BLaER1 treated with 17β-estradiol and CSF1 and Interleukin-3, amounts not matched to agents 10 nM and 100 nM (cell line): ENCODE measurements around the gene FBXO48.

ENCODE experiments used
- H3K27ac ChIP-seq, 11 experiments: shearing (Covaris generic); formaldehyde crosslinking; 2 replicates each; pipeline ENCODE4 v1.8.1; 2022
- H3K27me3 ChIP-seq, 11 experiments: shearing (Covaris generic); formaldehyde crosslinking; 2 replicates each; pipeline ENCODE4 v1.8.1; 2022
- H3K36me3 ChIP-seq, 11 experiments: shearing (Covaris generic); formaldehyde crosslinking; 2 replicates each; pipeline ENCODE4 v1.8.1; 2022
- H3K4me1 ChIP-seq, 10 experiments: shearing (Covaris generic); formaldehyde crosslinking; 2 replicates each; pipeline ENCODE4 v1.8.1; 2022
- H3K4me2 ChIP-seq, 11 experiments: shearing (Covaris generic); formaldehyde crosslinking; 2 replicates each; pipeline ENCODE4 v1.8.1; 2022
- H3K4me3 ChIP-seq, 10 experiments: shearing (Covaris generic); formaldehyde crosslinking; 2 replicates each; pipeline ENCODE4 v1.8.1; 2022
- H3K9ac ChIP-seq, 11 experiments: shearing (Covaris generic); formaldehyde crosslinking; 2 replicates each; pipeline ENCODE4 v1.8.1; 2022
- H3K9me3 ChIP-seq, 11 experiments: shearing (Covaris generic); formaldehyde crosslinking; replicated peaks in 1 of 11; 2 replicates each; pipeline ENCODE4 v1.8.1; 2022
- H4K20me1 ChIP-seq, 11 experiments: shearing (Covaris generic); formaldehyde crosslinking; 2 replicates each; pipeline ENCODE4 v1.8.1; 2022
- Cebpa-rat ChIP-seq, 11 experiments: shearing (Covaris generic); IDR thresholded peaks; 2 replicates each; pipeline ENCODE4 v1.8.1; 2022

The FBXO48 gene

DNA sequence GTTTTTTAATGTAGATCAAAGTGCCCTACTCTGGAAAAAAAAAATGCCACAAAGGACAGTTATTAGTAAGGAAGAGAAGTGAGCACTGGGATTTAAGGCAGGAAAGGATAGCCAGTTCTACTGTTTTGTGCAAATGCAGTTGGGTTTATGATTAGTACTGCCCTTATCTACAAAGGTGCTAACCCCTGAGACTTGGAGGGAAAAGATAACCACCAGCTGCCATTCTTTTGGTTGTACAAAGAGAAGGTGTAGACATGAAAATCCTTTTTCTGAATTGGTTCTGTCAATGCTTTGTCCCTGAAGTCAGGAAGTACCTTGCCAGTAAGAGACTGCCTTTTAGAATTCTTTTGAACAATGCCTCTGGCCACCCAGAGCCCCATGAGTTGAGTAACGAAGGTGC, 11.6 kb upstream of the FBXO48 start:
- H3K36me3 ChIP-seq, result peaks cover 0 to 10% (median 0%) of the 10 kb centered on the region in 11 experiments; a peak in 1 of 22 replicates
- 0 out of 22 replicates have a peak, but pooled peaks cover 0 to 6% (median 0%) of the 10 kb centered on the region in 11 experiments for H3K9me3 ChIP-seq
- H3K27ac ChIP-seq, result no peak overlapping the region
- no peak overlapping the region for H3K4me2 ChIP-seq
- no peak for TF ChIP-seq Cebpa-rat (IDR thresholded peaks at IDR 0.05)
- H3K4me3 ChIP-seq, result no peak overlapping the region
- H3K9ac ChIP-seq, result no peak overlapping the region
- H3K27me3 ChIP-seq, result no peaks in the 10 kb centered on the region
- H4K20me1 ChIP-seq, result no peaks in the 10 kb centered on the region
- peaks cover 0 to 10% (median 0%) of the 10 kb centered on the region in 10 experiments; a peak in 3 of 20 replicates for H3K4me1 ChIP-seq

DNA sequence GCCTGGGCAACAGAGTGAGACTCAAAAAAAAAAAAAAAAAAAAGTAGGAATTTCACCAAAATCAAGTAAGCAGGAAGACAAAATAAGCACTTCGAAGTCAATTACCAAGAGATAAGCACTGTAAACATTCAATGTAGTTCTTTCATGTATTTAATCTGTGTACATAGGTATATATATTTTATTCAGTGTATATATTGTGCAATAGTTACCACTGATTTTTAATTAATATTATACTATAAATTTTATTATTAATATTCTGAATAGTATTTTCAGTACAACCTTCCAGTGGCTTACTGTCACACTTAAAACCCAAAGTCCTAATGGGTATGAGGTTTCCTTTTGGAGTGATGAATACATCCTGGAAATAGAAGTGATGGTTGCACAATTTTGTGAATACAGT, 9.4 kb upstream of the FBXO48 start:
- H3K27ac ChIP-seq, result no peak overlapping the region

DNA sequence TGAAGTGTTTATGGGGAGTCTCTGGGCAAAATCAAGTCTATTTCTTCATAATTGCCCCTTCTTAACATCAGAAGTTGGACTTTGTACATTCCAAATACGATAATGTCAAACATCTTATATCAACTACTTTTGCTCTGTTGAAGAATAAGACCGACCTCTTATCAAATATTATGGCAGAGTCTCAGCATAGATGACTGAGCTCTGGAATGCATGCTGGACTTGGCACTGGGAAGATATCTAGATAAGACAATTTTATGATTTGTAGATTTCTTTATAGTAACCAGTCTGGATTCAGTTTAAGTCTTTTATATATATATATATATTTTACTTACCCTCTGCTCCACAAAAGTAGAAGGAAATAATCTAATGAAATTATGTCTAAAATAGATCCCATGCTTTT, 8.5 kb upstream of the FBXO48 start:
- no peak overlapping the region for H3K4me3 ChIP-seq
- no peak for TF ChIP-seq Cebpa-rat (IDR thresholded peaks at IDR 0.05)
- peaks cover 0 to 10% (median 0%) of the 10 kb centered on the region in 11 experiments; a peak in 1 of 22 replicates for H3K36me3 ChIP-seq
- H3K4me2 ChIP-seq, result no peak overlapping the region
- no peak overlapping the region for H3K27ac ChIP-seq
- H3K4me1 ChIP-seq, result peaks cover 0 to 10% (median 0%) of the 10 kb centered on the region in 10 experiments; a peak in 3 of 20 replicates
- H4K20me1 ChIP-seq, result no peaks in the 10 kb centered on the region
- H3K9ac ChIP-seq, result no peak overlapping the region
- 0 out of 22 replicates have a peak, but pooled peaks cover 0 to 6% (median 0%) of the 10 kb centered on the region in 11 experiments for H3K9me3 ChIP-seq
- no peaks in the 10 kb centered on the region for H3K27me3 ChIP-seq

More for the DNA sequence above, 9.4 kb upstream of the FBXO48 start:
- H3K9ac ChIP-seq, result no peak overlapping the region
- TF ChIP-seq Cebpa-rat (IDR thresholded peaks at IDR 0.05), result peak in 5 of 11 experiments; percentile 18 to 53 (median 26); a peak in 5 of 22 replicates
- H4K20me1 ChIP-seq, result no peaks in the 10 kb centered on the region
- no peak overlapping the region for H3K4me3 ChIP-seq
- H3K27me3 ChIP-seq, result no peaks in the 10 kb centered on the region
- 0 out of 22 replicates have a peak, but pooled peaks cover 0 to 6% (median 0%) of the 10 kb centered on the region in 11 experiments for H3K9me3 ChIP-seq
- H3K36me3 ChIP-seq, result peaks cover 0 to 10% (median 0%) of the 10 kb centered on the region in 11 experiments; a peak in 1 of 22 replicates
- no peak overlapping the region for H3K4me2 ChIP-seq
- peaks cover 0 to 10% (median 0%) of the 10 kb centered on the region in 10 experiments; a peak in 3 of 20 replicates for H3K4me1 ChIP-seq

DNA sequence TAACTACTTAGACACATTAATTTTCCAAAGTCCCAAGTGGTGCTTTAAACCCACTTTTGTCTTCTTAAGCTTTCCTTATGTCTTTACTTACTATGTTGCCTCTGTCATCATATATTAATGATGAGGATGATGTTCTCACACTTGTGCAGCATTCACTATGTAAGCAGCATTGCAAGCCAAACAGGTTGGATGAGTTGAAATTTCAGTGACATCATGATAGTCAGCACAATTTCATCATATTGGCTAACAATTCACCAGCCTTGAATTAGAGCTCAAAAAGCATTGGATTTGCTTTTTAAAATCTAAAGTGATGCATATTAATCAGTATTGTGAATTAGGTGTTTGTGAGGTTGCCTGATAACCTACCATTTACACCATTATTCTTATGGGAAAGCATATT, 8.0 kb upstream of the FBXO48 start:
- TF ChIP-seq Cebpa-rat (IDR thresholded peaks at IDR 0.05), result no peak
- Histone ChIP-seq H3K9ac (no peak overlapping the region), H3K9me3 (0 out of 22 replicates have a peak, but pooled peaks cover 0 to 6% (median 0%) of the 10 kb centered on the region in 11 experiments), H3K27ac (no peak overlapping the region), H4K20me1 (no peaks in the 10 kb centered on the region), H3K4me1 (peaks cover 0 to 8% (median 0%) of the 10 kb centered on the region in 10 experiments; a peak in 5 of 20 replicates), H3K27me3 (no peaks in the 10 kb centered on the region), H3K4me3 (no peak overlapping the region), H3K36me3 (peaks cover 0 to 10% (median 0%) of the 10 kb centered on the region in 11 experiments; a peak in 1 of 22 replicates), H3K4me2 (no peak overlapping the region)

DNA sequence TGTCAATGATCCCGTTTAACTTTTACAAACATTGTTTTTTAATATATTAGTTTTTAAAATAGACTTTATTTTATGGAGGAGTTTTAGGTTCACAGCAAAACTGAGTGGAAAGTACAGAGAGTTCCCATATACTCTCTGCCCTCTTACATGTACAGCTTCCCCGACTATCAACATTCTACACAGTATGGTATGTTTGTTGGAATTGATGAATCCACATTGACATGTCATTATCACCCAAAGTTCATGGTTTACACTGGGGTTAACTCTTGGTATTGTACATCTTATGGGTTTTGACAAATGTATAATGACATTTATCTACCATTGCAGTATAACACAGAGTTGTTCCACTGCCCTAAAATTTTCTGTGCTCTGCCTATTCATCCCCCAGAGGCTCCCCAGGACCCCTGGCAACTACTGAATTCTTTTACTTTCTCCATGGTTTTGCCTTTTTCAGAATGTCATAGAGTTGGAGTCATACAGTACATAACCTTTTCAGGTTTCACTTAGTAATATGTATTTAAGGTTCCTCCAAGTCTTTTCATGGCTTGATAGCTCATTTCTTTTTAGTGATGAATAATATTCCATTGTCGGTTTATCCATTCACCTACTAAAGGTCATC, 5.8 kb upstream of the FBXO48 start:
- Histone ChIP-seq H3K9me3 (0 out of 22 replicates have a peak, but pooled peaks cover 0 to 6% (median 0%) of the 10 kb centered on the region in 11 experiments), H3K9ac (no peak overlapping the region), H3K4me2 (no peak overlapping the region), H3K27ac (no peak overlapping the region), H3K4me1 (peaks cover 7 to 22% (median 10%) of the 10 kb centered on the region in 10 experiments; a peak in 18 of 20 replicates), H3K4me3 (no peak overlapping the region), H3K36me3 (peaks cover 0 to 9% (median 0%) of the 10 kb centered on the region in 11 experiments; a peak in 1 of 22 replicates), H3K27me3 (no peaks in the 10 kb centered on the region), H4K20me1 (no peaks in the 10 kb centered on the region)
- TF ChIP-seq Cebpa-rat (IDR thresholded peaks at IDR 0.05), result no peak

DNA sequence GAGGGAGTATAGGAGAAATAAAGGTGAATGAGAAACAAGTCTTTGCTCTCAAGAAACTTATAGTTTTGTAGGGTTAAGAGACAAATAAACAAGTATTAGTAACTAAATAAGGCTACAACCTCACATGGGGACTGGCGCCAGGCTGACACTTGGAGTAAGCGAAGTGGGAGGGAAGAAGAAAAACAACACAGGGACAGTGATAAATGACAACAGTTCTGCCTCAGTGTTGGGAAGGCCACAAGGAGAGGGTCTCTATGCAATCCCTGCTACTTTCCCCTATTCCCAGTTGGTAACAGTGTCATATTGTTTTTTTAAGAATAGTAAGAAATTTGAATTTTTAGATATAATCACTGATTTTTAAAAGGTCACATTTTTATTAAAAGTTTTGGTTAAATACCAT, 4.3 kb upstream of the FBXO48 start:
- H3K36me3 ChIP-seq, result no peaks in the 10 kb centered on the region
- no peak overlapping the region for H3K27ac ChIP-seq
- peaks cover 9 to 23% (median 13%) of the 10 kb centered on the region in 10 experiments; a peak in 18 of 20 replicates for H3K4me1 ChIP-seq
- no peak overlapping the region for H3K4me2 ChIP-seq
- no peaks in the 10 kb centered on the region for H4K20me1 ChIP-seq
- H3K4me3 ChIP-seq, result no peak overlapping the region
- no peak overlapping the region for H3K9ac ChIP-seq
- no peak for TF ChIP-seq Cebpa-rat (IDR thresholded peaks at IDR 0.05)
- no peaks in the 10 kb centered on the region for H3K9me3 ChIP-seq
- H3K27me3 ChIP-seq, result no peaks in the 10 kb centered on the region

DNA sequence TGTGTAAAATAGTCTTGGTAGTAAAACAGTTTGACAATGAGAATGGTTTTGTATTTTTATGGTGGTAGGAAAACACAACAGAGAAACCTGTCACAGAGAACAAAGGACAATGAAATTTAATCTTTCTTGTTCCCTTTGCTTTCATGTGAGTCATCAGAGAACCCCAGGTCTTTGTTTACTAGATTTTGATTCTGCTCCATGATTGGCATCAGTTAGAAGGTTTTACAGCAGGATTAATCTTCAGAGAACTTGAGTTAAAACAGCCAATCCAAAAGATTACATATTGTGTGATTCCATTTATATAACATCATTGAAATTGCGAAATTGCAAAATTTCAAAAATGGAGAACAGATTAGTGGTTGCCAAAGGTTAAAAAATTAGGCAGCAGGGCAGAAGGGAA, 2.8 kb upstream of the FBXO48 start:
- Histone ChIP-seq H3K9ac (no peak overlapping the region), H3K36me3 (no peaks in the 10 kb centered on the region; a peak in 1 of 22 replicates), H3K27ac (no peak overlapping the region), H3K9me3 (no peaks in the 10 kb centered on the region), H3K4me3 (no peak overlapping the region), H3K4me2 (peak overlapping the region in 3 of 11 experiments; percentile 3 to 91 (median 29); a peak in 3 of 22 replicates), H3K4me1 (peaks cover 18 to 37% (median 22%) of the 10 kb centered on the region in 10 experiments), H4K20me1 (no peaks in the 10 kb centered on the region), H3K27me3 (no peaks in the 10 kb centered on the region)
- TF ChIP-seq Cebpa-rat (IDR thresholded peaks at IDR 0.05), result peak in 3 of 11 experiments; percentile 18 to 53 (median 40); a peak in 3 of 22 replicates

DNA sequence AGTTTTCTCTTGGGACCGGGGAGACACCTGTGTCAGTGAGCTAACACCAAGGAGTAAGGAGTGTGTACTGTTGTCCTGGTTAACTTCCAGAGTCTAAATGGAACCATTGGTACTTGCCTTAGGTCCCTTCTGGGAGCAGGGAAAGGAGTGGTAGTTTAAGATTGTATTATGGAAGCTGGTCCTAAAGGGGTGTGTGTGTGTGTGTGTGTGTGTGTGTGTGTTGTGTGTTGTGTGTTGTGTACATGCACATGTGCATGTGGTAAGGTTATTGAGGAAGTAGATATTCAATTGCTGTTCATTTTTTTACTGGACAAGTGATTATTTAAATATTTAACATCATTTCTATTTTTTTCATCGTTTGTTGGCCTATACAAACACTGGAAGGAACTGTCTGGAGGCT, 1.7 kb upstream of the FBXO48 start:
- no peaks in the 10 kb centered on the region; a peak in 1 of 22 replicates for H3K36me3 ChIP-seq
- no peaks in the 10 kb centered on the region for H4K20me1 ChIP-seq
- H3K4me1 ChIP-seq, result peaks cover 18 to 39% (median 22%) of the 10 kb centered on the region in 10 experiments
- peak overlapping the region in 3 of 10 experiments; percentile 70 to 85 (median 76); a peak in 3 of 20 replicates for H3K4me3 ChIP-seq
- TF ChIP-seq Cebpa-rat (IDR thresholded peaks at IDR 0.05), result no peak
- H3K9me3 ChIP-seq, result no peaks in the 10 kb centered on the region
- H3K9ac ChIP-seq, result peak overlapping the region in 2 of 11 experiments; percentile 92 to 95; a peak in 2 of 22 replicates
- no peaks in the 10 kb centered on the region for H3K27me3 ChIP-seq
- H3K27ac ChIP-seq, result no peak overlapping the region
- H3K4me2 ChIP-seq, result peak overlapping the region; percentile 68 to 91 (median 81)

DNA sequence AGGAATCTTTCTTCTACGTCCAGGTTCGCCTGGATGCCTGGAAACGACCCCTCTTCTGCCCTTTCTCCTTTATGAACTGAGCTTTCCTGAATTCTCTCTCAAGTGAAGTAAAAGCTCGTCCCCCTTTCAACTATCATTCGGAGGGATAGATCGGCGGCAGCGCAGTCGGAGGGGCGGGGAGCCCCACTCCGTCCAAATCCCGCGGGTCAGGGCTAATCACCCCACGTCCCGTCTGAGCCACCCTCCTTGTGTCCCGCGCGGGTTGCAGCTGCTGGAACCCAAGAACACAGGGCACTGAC, 367 bp downstream of the FBXO48 start:
- H3K4me2 ChIP-seq, result peak overlapping the region; percentile 81 to 98 (median 95)
- TF ChIP-seq Cebpa-rat (IDR thresholded peaks at IDR 0.05), result no peak
- H3K4me1 ChIP-seq, result peaks cover 18 to 39% (median 22%) of the 10 kb centered on the region in 10 experiments
- H3K36me3 ChIP-seq, result no peaks in the 10 kb centered on the region; a peak in 1 of 22 replicates
- peak overlapping the region; percentile 37 to 93 (median 79); a peak in 21 of 22 replicates for H3K27ac ChIP-seq
- H3K9ac ChIP-seq, result peak overlapping the region; percentile 78 to 95 (median 93)
- no peaks in the 10 kb centered on the region for H3K27me3 ChIP-seq
- H3K9me3 ChIP-seq, result no peaks in the 10 kb centered on the region
- H4K20me1 ChIP-seq, result no peaks in the 10 kb centered on the region
- peak overlapping the region; percentile 70 to 92 (median 86) for H3K4me3 ChIP-seq
